CD4-positive, alpha-beta T cell treated with Interferon gamma for 1 hour (primary cell): ENCODE data around the gene PEDS1.
A peak's percentile ranks its signal among the peaks of the same experiment; 100 is the strongest.
"Not testable (repeated sequence)": the region's sequence is repeated elsewhere in the genome, so short reads cannot be mapped to it uniquely, and the experiment has no call there.

Experiments
- DNase-seq: peaks from one replicate; pipeline ENCODE4 v3.0.0-alpha.2; 2020

PEDS1 gene

GRCh38 chr20:50153500-50154377, at the start of gene PEDS1:
Gene PEDS1, minus strand, starts transcription at chr20:50153723. Its CDS starts 86 bp downstream, at chr20:50153637.
- DNase-seq, result peak; percentile 80

GRCh38 chr20:50202677-50203076, 49.2 kb upstream of the PEDS1 start:
- DNase-seq, result no peak

- DNase-seq, result not testable (repeated sequence)
These were observed 48.2 kb upstream of the PEDS1 start for GRCh38 chr20:50201710-50202109.

- no peak for DNase-seq
These were observed 47.1 kb upstream of the PEDS1 start for GRCh38 chr20:50200482-50201104.

GRCh38 chr20:50199703-50200102, 46.2 kb upstream of the PEDS1 start:
- DNase-seq, result no peak

- DNase-seq, result no peak
These were observed 45.2 kb upstream of the PEDS1 start for GRCh38 chr20:50198716-50199115.

GRCh38 chr20:50198180-50198666, 44.7 kb upstream of the PEDS1 start:
- DNase-seq, result no peak

GRCh38 chr20:50197463-50198179, 44.1 kb upstream of the PEDS1 start:
- DNase-seq, result no peak

- no peak for DNase-seq
These were observed 43.4 kb upstream of the PEDS1 start for GRCh38 chr20:50196896-50197295.

- no peak for DNase-seq
These were observed 42.7 kb upstream of the PEDS1 start for GRCh38 chr20:50196248-50196647.

- no peak for DNase-seq
These were observed 42.1 kb upstream of the PEDS1 start for GRCh38 chr20:50195524-50196120.

GRCh38 chr20:50194831-50195523, 41.5 kb upstream of the PEDS1 start:
- no peak for DNase-seq

- DNase-seq, result no peak
These were observed 40.9 kb upstream of the PEDS1 start for GRCh38 chr20:50194422-50194830.

GRCh38 chr20:50193836-50194421, 40.4 kb upstream of the PEDS1 start:
- no peak for DNase-seq

GRCh38 chr20:50193199-50193835, 39.8 kb upstream of the PEDS1 start:
- DNase-seq, result no peak

GRCh38 chr20:50192364-50193198, 39.1 kb upstream of the PEDS1 start:
- peak; percentile 76 for DNase-seq

GRCh38 chr20:50191544-50192363, 38.2 kb upstream of the PEDS1 start:
- peak; percentile 38 for DNase-seq

GRCh38 chr20:50191065-50191543, 37.6 kb upstream of the PEDS1 start:
- DNase-seq, result peak; percentile 59
